NT2/D1 (cell line): ENCODE results near the gene CCDC91.

ENCODE experiments used
- DNase-seq: peaks from one replicate; pipeline ENCODE4 v3.0.0-alpha.2; 2011; ENCODE audit warnings: low read depth, low spot score
- H3K27me3 ChIP-seq: 2 replicates; pipeline ENCODE4 v1.6.0; 2011; ENCODE audit warnings: mild to moderate bottlenecking; ENCODE audit not compliant: insufficient read length, insufficient read depth
- H3K36me3 ChIP-seq: 2 replicates; pipeline ENCODE4 v1.6.1; 2011; ENCODE audit warnings: mild to moderate bottlenecking, low read length, mixed read lengths; ENCODE audit not compliant: insufficient read depth, insufficient read length
- H3K4me1 ChIP-seq: 2 replicates; pipeline ENCODE4 v1.5.1; 2011; ENCODE audit not compliant: insufficient read depth, insufficient read length
- H3K4me3 ChIP-seq: 2 replicates; pipeline ENCODE4 v1.5.1; 2011; ENCODE audit warnings: low read depth; ENCODE audit not compliant: insufficient read length
- H3K9ac ChIP-seq: 2 replicates; pipeline ENCODE4 v1.6.0; 2011; ENCODE audit warnings: low read depth; ENCODE audit not compliant: insufficient read length
- H3K9me3 ChIP-seq: 2 replicates; pipeline ENCODE4 v1.5.1; 2011; ENCODE audit warnings: mild to moderate bottlenecking, low read length; ENCODE audit not compliant: insufficient read depth
- SUZ12 ChIP-seq: IDR thresholded peaks from 2 replicates; pipeline ENCODE4 v1.6.1; 2011; ENCODE audit not compliant: insufficient read length, insufficient read depth; ENCODE audit errors: extremely low read depth
- YY1 ChIP-seq: IDR thresholded peaks from 2 replicates; pipeline ENCODE4 v1.6.1; 2011; ENCODE audit not compliant: insufficient read length, insufficient read depth
- ZNF274 ChIP-seq: IDR thresholded peaks from 2 replicates; pipeline ENCODE4 v1.6.1; 2011; ENCODE audit warnings: mild to moderate bottlenecking, low read depth, low read length

CCDC91 gene

DNA sequence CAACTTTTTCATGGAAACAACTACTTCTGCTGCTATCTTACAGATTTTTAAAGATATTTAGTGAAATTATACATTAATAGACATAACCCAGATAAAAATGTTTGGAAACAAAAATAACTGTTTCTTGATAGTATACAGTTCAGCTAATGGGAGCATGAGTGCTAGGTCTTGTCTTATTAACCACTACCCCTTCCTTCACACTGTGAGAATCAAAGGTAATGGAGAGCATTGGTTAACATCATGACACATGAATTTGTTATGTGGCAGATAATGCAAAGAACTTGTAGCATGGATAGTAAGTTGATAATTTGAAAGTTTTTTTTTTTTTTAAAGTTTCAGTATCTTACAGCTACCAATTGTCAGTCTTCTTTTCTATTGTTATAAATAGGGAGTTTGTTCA lies 44.2 kb downstream of the CCDC91 start:
- no peak for DNase-seq
- H3K9ac ChIP-seq: no peak overlapping the region
- H3K36me3 ChIP-seq: no peaks in the 10 kb centered on the region
- no peak overlapping the region for H3K4me3 ChIP-seq
- H3K4me1 ChIP-seq: no peaks in the 10 kb centered on the region
- TF ChIP-seq ZNF274 (no peak), SUZ12 (no peak), YY1 (no peak)
- no peaks in the 10 kb centered on the region for H3K9me3 ChIP-seq
- no peaks in the 10 kb centered on the region for H3K27me3 ChIP-seq

DNA sequence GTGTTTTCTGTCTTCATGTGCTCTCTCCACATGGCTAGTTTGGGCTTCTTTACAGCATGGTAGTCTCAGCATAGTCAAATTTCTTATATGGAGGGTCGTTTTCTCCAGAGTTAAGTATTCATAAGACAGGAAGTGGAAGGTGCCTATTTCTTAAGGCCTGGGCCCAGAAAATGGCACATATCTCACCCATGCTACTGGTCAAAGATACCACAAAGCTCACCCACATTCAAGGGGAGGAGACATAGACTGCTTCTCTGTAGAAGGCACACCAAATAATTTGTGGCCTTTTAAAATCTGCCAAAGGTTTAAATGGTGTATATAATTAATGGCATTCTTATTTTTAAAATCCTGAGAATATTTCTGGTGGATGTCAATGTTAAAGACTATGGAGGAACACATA lies 44.8 kb downstream of the CCDC91 start:
- no peaks in the 10 kb centered on the region for H3K27me3 ChIP-seq
- H3K9me3 ChIP-seq: no peaks in the 10 kb centered on the region
- no peaks in the 10 kb centered on the region for H3K4me1 ChIP-seq
- no peaks in the 10 kb centered on the region for H3K36me3 ChIP-seq
- DNase-seq: no peak
- no peak overlapping the region for H3K9ac ChIP-seq
- no peak for TF ChIP-seq SUZ12
- TF ChIP-seq YY1: no peak
- no peak for TF ChIP-seq ZNF274
- no peak overlapping the region for H3K4me3 ChIP-seq

GRCh38 chr12:28235985-28236384 lies 45.7 kb downstream of the CCDC91 start:
- Histone ChIP-seq H3K9me3 (no peaks in the 10 kb centered on the region), H3K4me3 (no peak overlapping the region), H3K27me3 (no peaks in the 10 kb centered on the region), H3K36me3 (no peaks in the 10 kb centered on the region), H3K9ac (no peak overlapping the region), H3K4me1 (no peaks in the 10 kb centered on the region)
- TF ChIP-seq SUZ12 (no peak), ZNF274 (no peak), YY1 (no peak)
- no peak for DNase-seq

- DNase-seq: peak; percentile 20
- TF ChIP-seq YY1 (no peak), ZNF274 (no peak), SUZ12 (no peak)
Measured at GRCh38 chr12:28237423-28237822, 47.2 kb downstream of the CCDC91 start.

DNA sequence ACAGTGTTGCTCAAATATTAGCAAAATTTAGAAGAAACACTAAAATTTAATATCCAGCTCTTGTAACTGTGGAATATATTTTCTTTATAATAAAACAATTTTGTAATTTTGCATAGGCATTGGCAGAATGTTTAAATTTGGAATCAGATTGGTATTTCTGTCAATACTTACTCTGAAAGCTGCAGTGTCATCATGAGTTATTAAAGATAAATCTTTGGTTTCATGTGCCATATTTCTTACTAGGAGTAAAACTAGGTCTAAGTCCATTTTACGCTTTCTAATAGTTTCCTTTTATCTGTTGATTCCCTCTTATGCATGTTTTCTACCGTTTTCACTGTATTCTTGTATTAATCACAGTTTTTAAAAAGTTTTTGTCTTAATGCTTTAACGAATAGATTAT lies 49.7 kb downstream of the CCDC91 start:
- H3K36me3 ChIP-seq: no peaks in the 10 kb centered on the region
- no peak for TF ChIP-seq ZNF274
- no peak for TF ChIP-seq SUZ12
- no peaks in the 10 kb centered on the region for H3K9me3 ChIP-seq
- DNase-seq: no peak
- no peak overlapping the region for H3K9ac ChIP-seq
- H3K4me3 ChIP-seq: no peak overlapping the region
- no peaks in the 10 kb centered on the region for H3K27me3 ChIP-seq
- no peaks in the 10 kb centered on the region for H3K4me1 ChIP-seq

More at GRCh38 chr12:28237423-28237822, 47.2 kb downstream of the CCDC91 start:
- Histone ChIP-seq H3K36me3 (no peaks in the 10 kb centered on the region), H3K9me3 (no peaks in the 10 kb centered on the region), H3K9ac (no peak overlapping the region), H3K4me1 (no peaks in the 10 kb centered on the region), H3K27me3 (no peaks in the 10 kb centered on the region), H3K4me3 (no peak overlapping the region)

DNA sequence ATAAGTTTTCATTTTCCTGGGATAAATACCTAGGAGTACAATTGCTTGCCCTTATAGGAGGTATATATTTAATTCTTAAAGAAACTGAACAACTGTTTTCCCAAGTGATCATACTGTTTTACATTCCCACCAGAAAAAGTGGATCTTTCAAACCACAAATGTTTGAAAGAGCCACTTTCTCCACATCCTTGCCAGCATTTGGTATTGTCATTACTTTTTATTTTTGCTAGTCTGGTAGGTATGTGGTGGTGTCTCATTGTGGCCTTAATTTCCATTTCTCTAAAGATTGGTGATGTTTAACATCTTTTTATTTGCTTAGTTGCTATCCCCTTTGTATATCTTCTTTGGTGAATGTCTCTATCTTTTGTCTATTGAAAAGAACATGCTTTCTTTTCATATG lies 50.6 kb downstream of the CCDC91 start:
- no peaks in the 10 kb centered on the region for H3K9me3 ChIP-seq
- no peaks in the 10 kb centered on the region for H3K36me3 ChIP-seq
- DNase-seq: no peak
- TF ChIP-seq ZNF274: no peak
- TF ChIP-seq YY1: no peak
- no peak for TF ChIP-seq SUZ12
- H3K27me3 ChIP-seq: no peaks in the 10 kb centered on the region
- H3K4me1 ChIP-seq: no peaks in the 10 kb centered on the region
- H3K4me3 ChIP-seq: no peak overlapping the region
- no peak overlapping the region for H3K9ac ChIP-seq

GRCh38 chr12:28242129-28242495 lies 51.9 kb downstream of the CCDC91 start:
- H3K36me3 ChIP-seq: no peaks in the 10 kb centered on the region
- no peaks in the 10 kb centered on the region for H3K27me3 ChIP-seq
- no peak overlapping the region for H3K4me3 ChIP-seq
- no peak for DNase-seq
- H3K4me1 ChIP-seq: no peaks in the 10 kb centered on the region
- no peak for TF ChIP-seq YY1
- no peak for TF ChIP-seq SUZ12
- no peak for TF ChIP-seq ZNF274
- no peaks in the 10 kb centered on the region for H3K9me3 ChIP-seq
- H3K9ac ChIP-seq: no peak overlapping the region

DNA sequence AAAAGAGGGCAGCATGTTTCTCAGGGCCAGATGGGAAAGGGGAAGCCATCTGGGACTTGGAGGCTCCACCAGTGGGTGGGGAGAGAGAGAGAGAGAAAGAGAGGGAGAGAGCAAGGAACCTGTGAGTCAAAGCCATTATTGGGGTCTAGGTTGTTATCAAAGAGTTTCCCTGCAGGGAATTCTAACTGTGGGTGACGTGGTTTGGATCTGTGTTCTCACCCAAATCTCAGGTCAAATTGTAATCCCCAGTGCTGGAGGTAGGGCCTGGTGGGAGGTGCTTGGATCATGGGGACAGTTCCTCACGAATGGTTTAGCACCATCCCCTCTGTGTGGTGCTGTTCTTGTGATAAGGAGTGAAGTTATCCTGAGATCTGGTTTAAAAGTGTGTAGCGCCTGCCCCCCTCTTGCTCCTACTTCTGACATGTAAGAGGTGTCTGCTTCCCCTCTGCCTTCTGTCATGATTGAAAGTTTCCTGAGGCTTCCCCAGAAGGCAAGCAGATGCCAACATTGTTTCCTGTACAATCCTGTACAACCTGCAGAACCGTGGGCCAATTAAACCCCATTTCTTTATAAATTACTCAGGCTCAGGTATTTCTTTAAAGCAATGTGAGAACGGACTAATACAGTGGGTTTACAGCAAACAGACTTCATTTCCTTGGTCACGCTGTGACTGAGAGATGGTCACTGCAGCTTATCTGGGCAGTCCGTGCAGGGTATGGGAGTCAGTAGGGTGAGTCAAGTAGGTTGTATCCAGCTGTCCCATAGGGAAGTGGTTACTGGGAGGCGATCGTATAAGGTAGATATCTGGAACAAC lies 52.4 kb downstream of the CCDC91 start:
- H3K4me1 ChIP-seq: no peaks in the 10 kb centered on the region
- no peak overlapping the region for H3K4me3 ChIP-seq
- no peak overlapping the region for H3K9ac ChIP-seq
- H3K27me3 ChIP-seq: no peaks in the 10 kb centered on the region
- H3K36me3 ChIP-seq: no peaks in the 10 kb centered on the region
- no peak for TF ChIP-seq SUZ12
- no peak for TF ChIP-seq ZNF274
- no peaks in the 10 kb centered on the region for H3K9me3 ChIP-seq
- no peak for DNase-seq
